Fibroblast of lung (primary cell): ENCODE results near the gene CYP2J2. TPM values are rescaled to one million over a fixed set of nuclear protein-coding genes. Genes with fewer than 3 reads are reported as not detected.

Source experiments
- DNase-seq, 2 donors: peaks; one replicate each; pipeline versions ENCODE4 v3.0.0 to v3.0.0-alpha.2; 2010; ENCODE audit warnings: low read depth in 2 of 2
- H2AFZ ChIP-seq: 2 replicates; pipeline ENCODE4 v1.5.1; 2012; ENCODE audit warnings: low read length, control low read depth, inconsistent platforms
- H3K27ac ChIP-seq: 2 replicates; pipeline ENCODE4 v1.5.1; 2011; ENCODE audit warnings: low read length, control low read depth; ENCODE audit not compliant: insufficient read depth
- H3K27me3 ChIP-seq: 2 replicates; pipeline ENCODE4 v1.5.1; 2011; ENCODE audit warnings: mild to moderate bottlenecking, low read length; ENCODE audit not compliant: control insufficient read depth, insufficient read depth
- H3K36me3 ChIP-seq: 2 replicates; pipeline ENCODE4 v1.5.1; 2011; ENCODE audit warnings: low read length; ENCODE audit not compliant: control insufficient read depth, insufficient read depth
- H3K4me1 ChIP-seq: 2 replicates; pipeline ENCODE4 v1.5.1; 2011; ENCODE audit warnings: low read length; ENCODE audit not compliant: control insufficient read depth, insufficient read depth; ENCODE audit errors: extremely low read depth
- H3K4me2 ChIP-seq: 2 replicates; pipeline ENCODE4 v1.5.1; 2011; ENCODE audit warnings: low read length, control low read depth; ENCODE audit not compliant: insufficient read depth; ENCODE audit errors: extremely low read depth
- H3K4me3 ChIP-seq, 4 experiments: fragments of 200-600 bp in 1 of 4; sonication (generic) in 1 of 4; replicated peaks in 1 of 4; 2 replicates each; pipeline ENCODE4 v1.5.1; 2011 to 2016; ENCODE audit warnings: low read length in 4 of 4, low read depth in 3 of 4, mild to moderate bottlenecking in 3 of 4, control low read depth in 2 of 4, inconsistent platforms in 1 of 4, mixed read lengths in 1 of 4; ENCODE audit not compliant: insufficient read depth in 1 of 4; ENCODE audit errors: control extremely low read depth in 1 of 4
- H3K79me2 ChIP-seq: 2 replicates; pipeline ENCODE4 v1.5.1; 2012; ENCODE audit warnings: mild to moderate bottlenecking, low read length, inconsistent platforms; ENCODE audit not compliant: control insufficient read depth, insufficient read depth
- H3K9ac ChIP-seq: 2 replicates; pipeline ENCODE4 v1.5.1; 2011; ENCODE audit warnings: mild to moderate bottlenecking, low read length, control low read depth; ENCODE audit not compliant: insufficient read depth
- H3K9me3 ChIP-seq: 2 replicates; pipeline ENCODE4 v1.5.1; 2012; ENCODE audit warnings: low read depth, low read length; ENCODE audit not compliant: control insufficient read depth, insufficient read depth
- H4K20me1 ChIP-seq: 2 replicates; pipeline ENCODE4 v1.5.1; 2011; ENCODE audit warnings: low read length; ENCODE audit not compliant: control insufficient read depth, insufficient read depth; ENCODE audit errors: extremely low read depth
- EZH2 ChIP-seq: IDR thresholded peaks from 2 replicates; pipeline ENCODE4 v1.5.1; 2012; ENCODE audit warnings: low read length, control low read depth, mild to moderate bottlenecking; ENCODE audit errors: missing control alignments
- polyA plus RNA-seq, 2 donors: library from polyadenylated mRNA; depleted of rRNA in 1 of 2; stranded (reverse) in 1 of 2; unstranded in 1 of 2; fragments of >200 nt; gene quantifications; 2 replicates each; pipeline ENCODE4 v1.2.1, GENCODE V29; 2011 to 2012; ENCODE audit warnings: missing spikeins in 1 of 2
- total RNA-seq: library from RNA; depleted of rRNA; stranded (reverse); fragments of >200 nt; gene quantifications from 2 replicates; pipeline ENCODE4 v1.2.1, GENCODE V29; 2014
- TF ChIP-seq, protein P1 (sequence below), 2 donors: IDR thresholded peaks in 1 of 2; conservative IDR thresholded peaks in 1 of 2; 1 replicate in 1 of 2; 2 replicates in 1 of 2; pipeline ENCODE4 v1.5.1; 2011 to 2012; ENCODE audit warnings: low read length in 2 of 2, control low read depth in 1 of 2, inconsistent platforms in 1 of 2, low read depth in 1 of 2, mild to moderate bottlenecking in 1 of 2

The CYP2J2 gene
- total and polyA plus RNA-seq, 2 donors (not counting 1 experiment from before 2014, with no cell fraction given): 0.03 to 0.17 TPM

DNA sequence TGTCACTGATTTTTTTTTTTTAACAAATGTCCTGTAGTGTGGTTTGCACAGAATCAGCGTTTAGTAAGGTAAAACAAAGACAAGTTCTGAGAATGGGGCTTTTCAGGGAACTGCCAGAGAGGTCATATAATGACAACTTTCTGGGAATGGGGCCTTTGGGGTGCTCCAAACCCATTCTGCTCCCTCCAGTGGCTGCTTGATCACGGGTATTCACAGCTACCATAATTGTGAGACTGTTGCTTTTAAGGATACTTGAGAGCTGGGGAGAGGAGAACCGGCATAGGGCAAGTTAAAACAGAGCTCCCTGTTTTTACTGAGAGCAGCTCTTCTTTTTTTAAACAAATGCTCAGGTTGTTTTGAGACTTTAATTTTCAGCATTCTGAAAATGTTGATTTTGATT is 48.2 kb downstream of the CYP2J2 start:
- H3K4me2 ChIP-seq: no peak overlapping the region
- H3K27ac ChIP-seq: no peak overlapping the region
- no peak overlapping the region for H3K4me3 ChIP-seq
- no peak overlapping the region for H2AFZ ChIP-seq
- H3K9ac ChIP-seq: no peak overlapping the region
- no peaks in the 10 kb centered on the region for H3K4me1 ChIP-seq
- no peaks in the 10 kb centered on the region for H4K20me1 ChIP-seq
- TF ChIP-seq, protein P1, sequence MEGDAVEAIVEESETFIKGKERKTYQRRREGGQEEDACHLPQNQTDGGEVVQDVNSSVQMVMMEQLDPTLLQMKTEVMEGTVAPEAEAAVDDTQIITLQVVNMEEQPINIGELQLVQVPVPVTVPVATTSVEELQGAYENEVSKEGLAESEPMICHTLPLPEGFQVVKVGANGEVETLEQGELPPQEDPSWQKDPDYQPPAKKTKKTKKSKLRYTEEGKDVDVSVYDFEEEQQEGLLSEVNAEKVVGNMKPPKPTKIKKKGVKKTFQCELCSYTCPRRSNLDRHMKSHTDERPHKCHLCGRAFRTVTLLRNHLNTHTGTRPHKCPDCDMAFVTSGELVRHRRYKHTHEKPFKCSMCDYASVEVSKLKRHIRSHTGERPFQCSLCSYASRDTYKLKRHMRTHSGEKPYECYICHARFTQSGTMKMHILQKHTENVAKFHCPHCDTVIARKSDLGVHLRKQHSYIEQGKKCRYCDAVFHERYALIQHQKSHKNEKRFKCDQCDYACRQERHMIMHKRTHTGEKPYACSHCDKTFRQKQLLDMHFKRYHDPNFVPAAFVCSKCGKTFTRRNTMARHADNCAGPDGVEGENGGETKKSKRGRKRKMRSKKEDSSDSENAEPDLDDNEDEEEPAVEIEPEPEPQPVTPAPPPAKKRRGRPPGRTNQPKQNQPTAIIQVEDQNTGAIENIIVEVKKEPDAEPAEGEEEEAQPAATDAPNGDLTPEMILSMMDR (conservative IDR thresholded peaks at IDR 0.05 in 1 of 2, IDR thresholded peaks at IDR 0.05 in 1 of 2; ENCODE audit: low read depth in 1 of 2, low read length in 2 of 2): no peak
- TF ChIP-seq EZH2: no peak
- H3K36me3 ChIP-seq: no peaks in the 10 kb centered on the region
- DNase-seq: no peak
- no peaks in the 10 kb centered on the region for H3K27me3 ChIP-seq
- H3K79me2 ChIP-seq: no peaks in the 10 kb centered on the region
- H3K9me3 ChIP-seq: no peaks in the 10 kb centered on the region

DNA sequence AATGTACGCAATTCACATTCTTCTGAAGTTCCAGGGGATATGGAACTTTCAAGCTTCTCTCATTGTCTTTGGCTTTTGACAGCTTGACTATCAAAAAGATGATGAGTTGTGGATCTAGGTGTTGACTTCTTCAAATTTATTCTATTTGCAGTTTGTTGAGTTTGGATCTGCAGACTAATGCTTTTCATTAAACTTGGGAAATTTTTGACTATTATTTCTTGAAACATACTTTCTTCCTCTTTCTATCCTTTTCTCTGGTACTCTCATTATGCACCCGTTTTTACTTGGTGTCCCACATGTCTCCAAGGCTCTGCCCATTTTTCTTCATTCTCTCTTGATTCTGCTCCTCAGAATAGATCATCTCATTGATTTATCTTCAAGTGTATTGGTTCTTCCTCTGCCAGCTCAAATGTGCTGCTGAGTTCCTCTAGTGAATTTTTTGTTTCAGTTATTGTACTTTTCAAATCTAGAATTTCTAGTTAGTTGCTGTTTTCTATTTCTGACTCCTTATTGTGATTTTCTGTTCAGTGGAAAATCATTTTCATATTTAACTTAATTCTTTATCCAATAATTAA is 49.4 kb downstream of the CYP2J2 start:
- Histone ChIP-seq H3K36me3 (no peaks in the 10 kb centered on the region), H3K9me3 (no peaks in the 10 kb centered on the region), H2AFZ (no peak overlapping the region), H3K79me2 (no peaks in the 10 kb centered on the region), H3K4me1 (no peaks in the 10 kb centered on the region), H3K9ac (no peak overlapping the region), H3K27ac (no peak overlapping the region), H3K4me3 (no peak overlapping the region), H3K27me3 (no peaks in the 10 kb centered on the region), H4K20me1 (no peaks in the 10 kb centered on the region), H3K4me2 (no peak overlapping the region)
- DNase-seq: no peak
- TF ChIP-seq, protein P1 (conservative IDR thresholded peaks at IDR 0.05 in 1 of 2, IDR thresholded peaks at IDR 0.05 in 1 of 2; ENCODE audit: low read depth in 1 of 2, low read length in 2 of 2): no peak
- TF ChIP-seq EZH2: no peak

DNA sequence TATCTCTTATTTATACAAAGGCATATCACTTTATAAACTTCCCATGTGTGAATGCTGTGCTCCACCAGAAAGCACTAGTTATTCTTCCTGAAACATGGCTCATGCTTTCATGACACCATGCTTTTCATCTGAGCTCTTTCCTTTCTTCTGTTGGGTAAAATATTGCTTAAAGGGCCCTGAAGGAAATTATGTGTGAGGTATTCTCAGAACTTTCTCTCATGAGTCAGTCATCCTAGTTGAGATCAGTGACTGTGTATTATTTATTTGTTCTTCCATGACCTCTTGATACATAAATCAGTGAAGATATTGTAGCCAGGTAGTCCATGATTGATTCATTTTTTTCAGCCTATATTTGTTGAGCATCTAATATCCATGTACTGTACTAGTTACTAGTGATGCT is 54.8 kb downstream of the CYP2J2 start:
- DNase-seq: no peak
- no peak for TF ChIP-seq EZH2
- TF ChIP-seq, protein P1 (conservative IDR thresholded peaks at IDR 0.05 in 1 of 2, IDR thresholded peaks at IDR 0.05 in 1 of 2; ENCODE audit: low read depth in 1 of 2, low read length in 2 of 2): no peak
- no peak overlapping the region for H2AFZ ChIP-seq
- peaks cover 2% of the 10 kb centered on the region for H4K20me1 ChIP-seq
- H3K9me3 ChIP-seq: no peaks in the 10 kb centered on the region
- H3K36me3 ChIP-seq: no peaks in the 10 kb centered on the region
- no peaks in the 10 kb centered on the region for H3K79me2 ChIP-seq
- H3K9ac ChIP-seq: no peak overlapping the region
- no peak overlapping the region for H3K4me2 ChIP-seq
- no peak overlapping the region for H3K27ac ChIP-seq
- H3K4me1 ChIP-seq: no peaks in the 10 kb centered on the region
- no peak overlapping the region for H3K4me3 ChIP-seq
- no peaks in the 10 kb centered on the region for H3K27me3 ChIP-seq
